GM23338 (cell line): Measurements from ENCODE around the gene RHO. TPM values are rescaled to one million over a fixed set of nuclear protein-coding genes. Genes with fewer than 3 reads are reported as not detected.

ENCODE experiments used
- ATAC-seq: fragments of 200-7000 bp; cut with Tn5 transposase; 3 replicates; pipeline ENCODE4 v1.9.1; 2020
- DNase-seq: peaks from one replicate; pipeline ENCODE4 v3.0.0-alpha.2; 2015; ENCODE audit warnings: low spot score
- H2AFZ ChIP-seq: fragments of 200-600 bp; sonication (generic); 2 replicates; pipeline ENCODE4 v1.8.0; 2016; ENCODE audit warnings: antibody characterized with exemption, mild to moderate bottlenecking, moderate library complexity
- H3F3A ChIP-seq: fragments of 200-600 bp; sonication (generic); replicated peaks from 2 replicates; pipeline ENCODE4 v1.8.0; 2017; ENCODE audit warnings: antibody characterized with exemption, mixed run types, low read depth
- H3K27ac ChIP-seq: fragments of 200-600 bp; sonication (generic); 2 replicates; pipeline ENCODE4 v1.6.1; 2016; ENCODE audit warnings: low read depth
- H3K27me3 ChIP-seq: fragments of 200-600 bp; sonication (generic); 2 replicates; pipeline ENCODE4 v1.8.0; 2016; ENCODE audit warnings: mild to moderate bottlenecking, mixed run types, moderate library complexity; ENCODE audit not compliant: insufficient read depth
- H3K36me3 ChIP-seq: fragments of 200-600 bp; sonication (generic); 2 replicates; pipeline ENCODE4 v1.8.0; 2016; ENCODE audit warnings: mild to moderate bottlenecking; ENCODE audit not compliant: insufficient read depth
- H3K4me1 ChIP-seq: fragments of 200-600 bp; sonication (generic); 2 replicates; pipeline ENCODE4 v1.8.0; 2016; ENCODE audit warnings: mild to moderate bottlenecking, moderate library complexity; ENCODE audit not compliant: insufficient read depth
- H3K4me2 ChIP-seq: fragments of 200-600 bp; sonication (generic); 2 replicates; pipeline ENCODE4 v1.7.1; 2017; ENCODE audit warnings: mixed run types
- H3K4me3 ChIP-seq: fragments of 200-600 bp; sonication (generic); 2 replicates; pipeline ENCODE4 v1.6.1; 2016; ENCODE audit warnings: mixed run types
- H3K79me2 ChIP-seq: fragments of 200-600 bp; sonication (generic); replicated peaks from 2 replicates; pipeline ENCODE4 v1.8.0; 2017; ENCODE audit warnings: mild to moderate bottlenecking; ENCODE audit not compliant: insufficient read depth
- H3K9me2 ChIP-seq: fragments of 200-600 bp; sonication (generic); 2 replicates; pipeline ENCODE4 v1.8.0; 2017; ENCODE audit not compliant: insufficient read depth
- H4K20me1 ChIP-seq: fragments of 200-600 bp; sonication (generic); replicated peaks from 2 replicates; pipeline ENCODE4 v1.8.0; 2017; ENCODE audit warnings: mild to moderate bottlenecking; ENCODE audit not compliant: insufficient read depth
- H3K27ac Mint-ChIP-seq: 2 replicates; pipeline ENCODE4 v1.8.0; 2020; ENCODE audit warnings: inconsistent platforms, mild to moderate bottlenecking, moderate library complexity, mixed read lengths
- H3K27me3 Mint-ChIP-seq: 3 replicates; pipeline ENCODE4 v1.8.0; 2022; ENCODE audit warnings: low read depth, mild to moderate bottlenecking, moderate library complexity, mixed read lengths, inconsistent platforms; ENCODE audit not compliant: insufficient read depth, poor library complexity
- H3K36me3 Mint-ChIP-seq: 3 replicates; pipeline ENCODE4 v1.8.0; 2021; ENCODE audit warnings: low read depth, mild to moderate bottlenecking, inconsistent platforms, moderate library complexity, mixed read lengths
- H3K4me1 Mint-ChIP-seq: 3 replicates; pipeline ENCODE4 v1.8.0; 2020; ENCODE audit warnings: mild to moderate bottlenecking, inconsistent platforms, mixed read lengths
- H3K4me3 Mint-ChIP-seq: 3 replicates; pipeline ENCODE4 v1.8.0; 2021; ENCODE audit warnings: moderate library complexity, mild to moderate bottlenecking, inconsistent platforms, mixed read lengths
- H3K9me3 Mint-ChIP-seq: 3 replicates; pipeline ENCODE4 v1.8.0; 2020; ENCODE audit warnings: moderate library complexity, mild to moderate bottlenecking, inconsistent platforms, mixed read lengths
- CREB1 ChIP-seq: fragments of 250-450 bp; sonication (Bioruptor Pico); IDR thresholded peaks from 2 replicates; pipeline ENCODE4 v1.5.0; 2020; ENCODE audit warnings: low read depth, mild to moderate bottlenecking, moderate library complexity
- CTCF ChIP-seq, 2 experiments: fragments of 200-600 bp in 1 of 2; sonication (generic) in 1 of 2; conservative IDR thresholded peaks; 2 replicates each; pipeline versions ENCODE4 v1.5.1 to v1.6.1; 2016 to 2017; ENCODE audit warnings: antibody characterized with exemption in 2 of 2, low read depth in 2 of 2, mild to moderate bottlenecking in 2 of 2, moderate library complexity in 1 of 2
- ETS1 ChIP-seq: IDR thresholded peaks from 2 replicates; pipeline ENCODE4 v1.6.1; 2016; ENCODE audit warnings: antibody characterized with exemption
- EZH2 ChIP-seq: fragments of 200-600 bp; sonication (generic); IDR thresholded peaks from one replicate; pipeline ENCODE4 v1.8.0; 2017; ENCODE audit warnings: antibody characterized with exemption, mild to moderate bottlenecking, low read depth; ENCODE audit not compliant: unreplicated experiment
- EZH2phosphoT487 ChIP-seq: fragments of 200-600 bp; sonication (generic); IDR thresholded peaks from one replicate; pipeline ENCODE4 v1.8.1; 2018; ENCODE audit warnings: antibody characterized with exemption; ENCODE audit not compliant: unreplicated experiment
- JUNB ChIP-seq: IDR thresholded peaks from one replicate; pipeline ENCODE4 v1.6.1; 2016; ENCODE audit warnings: antibody characterized with exemption; ENCODE audit not compliant: unreplicated experiment
- NANOG ChIP-seq: IDR thresholded peaks from 2 replicates; pipeline ENCODE4 v1.6.1; 2016; ENCODE audit warnings: antibody characterized with exemption, borderline replicate concordance
- POLR2AphosphoS5 ChIP-seq: IDR thresholded peaks from 2 replicates; pipeline ENCODE4 v1.6.1; 2016; ENCODE audit warnings: antibody characterized with exemption, low read depth
- STAT1 ChIP-seq: IDR thresholded peaks from one replicate; pipeline ENCODE4 v1.6.1; 2016; ENCODE audit warnings: antibody characterized with exemption; ENCODE audit not compliant: unreplicated experiment
- ZNF114 ChIP-seq: fragments of 250-450 bp; sonication (Bioruptor Pico); IDR thresholded peaks from 2 replicates; pipeline ENCODE4 v1.5.0; 2020; ENCODE audit warnings: mild to moderate bottlenecking, moderate library complexity
- ZNF331 ChIP-seq: fragments of 250-450 bp; sonication (Bioruptor Pico); IDR thresholded peaks from 2 replicates; pipeline ENCODE4 v1.5.0; 2020; ENCODE audit warnings: low read depth, mild to moderate bottlenecking, moderate library complexity
- polyA plus RNA-seq: library from polyadenylated mRNA; unstranded; fragments of >200 nt; fragmentation: Nextera tagmentation; extraction: Ambion mirVana; gene quantifications from 2 replicates; pipeline ENCODE4 v1.2.1, GENCODE V29; 2016
- total RNA-seq: library from RNA; depleted of rRNA; stranded (reverse); fragments of >200 nt; shearing (Covaris generic); gene quantifications from 2 replicates; pipeline ENCODE4 v1.2.3, GENCODE V29; 2014
- TF ChIP-seq, protein P1 (sequence below): fragments of 250-450 bp; sonication (Bioruptor Pico); IDR thresholded peaks from 2 replicates; pipeline ENCODE4 v1.5.0; 2020; ENCODE audit warnings: mild to moderate bottlenecking, moderate library complexity
- TF ChIP-seq, protein P2 (sequence below): IDR thresholded peaks from one replicate; pipeline ENCODE4 v1.6.1; 2018; ENCODE audit warnings: antibody characterized with exemption; ENCODE audit not compliant: unreplicated experiment

Gene RHO
- total and polyA plus RNA-seq, 2 experiments from 2014 or later, result not detected

- H3K27ac ChIP-seq, result 0 out of 2 replicates have a peak overlapping the region, but pooled peaks have one; percentile 39
- 0 out of 2 replicates have a peak overlapping the region, but pooled peaks have one; percentile 39 for H3K27ac Mint-ChIP-seq
- no peak overlapping the region for H2AFZ ChIP-seq
- peaks cover 4% of the 10 kb centered on the region; the same call in 1 of the 3 replicates for H3K36me3 Mint-ChIP-seq
- peaks cover 11% of the 10 kb centered on the region; the same call in 1 of the 2 replicates for H3K4me1 ChIP-seq
- H3K9me3 Mint-ChIP-seq, result no peaks in the 10 kb centered on the region
- H3K79me2 ChIP-seq, result no peaks in the 10 kb centered on the region
- H3K9me2 ChIP-seq, result no peaks in the 10 kb centered on the region
- no peaks in the 10 kb centered on the region for H3F3A ChIP-seq
- H3K27me3 Mint-ChIP-seq, result peaks cover 12% of the 10 kb centered on the region
- DNase-seq (no peak), ATAC-seq (no peak)
- no peaks in the 10 kb centered on the region for H3K36me3 ChIP-seq
- TF ChIP-seq ZNF114 (CRISPR knock-in tag) (no peak), ZNF331 (CRISPR knock-in tag) (no peak), EZH2phosphoT487 (no peak), JUNB (no peak), EZH2 (no peak), CREB1 (no peak), NANOG (no peak), POLR2AphosphoS5 (no peak), ETS1 (no peak), CTCF (conservative IDR thresholded peaks at IDR 0.05; ENCODE audit: low read depth in 2 of 2) (no peak), STAT1 (no peak)
- TF ChIP-seq, protein P1, sequence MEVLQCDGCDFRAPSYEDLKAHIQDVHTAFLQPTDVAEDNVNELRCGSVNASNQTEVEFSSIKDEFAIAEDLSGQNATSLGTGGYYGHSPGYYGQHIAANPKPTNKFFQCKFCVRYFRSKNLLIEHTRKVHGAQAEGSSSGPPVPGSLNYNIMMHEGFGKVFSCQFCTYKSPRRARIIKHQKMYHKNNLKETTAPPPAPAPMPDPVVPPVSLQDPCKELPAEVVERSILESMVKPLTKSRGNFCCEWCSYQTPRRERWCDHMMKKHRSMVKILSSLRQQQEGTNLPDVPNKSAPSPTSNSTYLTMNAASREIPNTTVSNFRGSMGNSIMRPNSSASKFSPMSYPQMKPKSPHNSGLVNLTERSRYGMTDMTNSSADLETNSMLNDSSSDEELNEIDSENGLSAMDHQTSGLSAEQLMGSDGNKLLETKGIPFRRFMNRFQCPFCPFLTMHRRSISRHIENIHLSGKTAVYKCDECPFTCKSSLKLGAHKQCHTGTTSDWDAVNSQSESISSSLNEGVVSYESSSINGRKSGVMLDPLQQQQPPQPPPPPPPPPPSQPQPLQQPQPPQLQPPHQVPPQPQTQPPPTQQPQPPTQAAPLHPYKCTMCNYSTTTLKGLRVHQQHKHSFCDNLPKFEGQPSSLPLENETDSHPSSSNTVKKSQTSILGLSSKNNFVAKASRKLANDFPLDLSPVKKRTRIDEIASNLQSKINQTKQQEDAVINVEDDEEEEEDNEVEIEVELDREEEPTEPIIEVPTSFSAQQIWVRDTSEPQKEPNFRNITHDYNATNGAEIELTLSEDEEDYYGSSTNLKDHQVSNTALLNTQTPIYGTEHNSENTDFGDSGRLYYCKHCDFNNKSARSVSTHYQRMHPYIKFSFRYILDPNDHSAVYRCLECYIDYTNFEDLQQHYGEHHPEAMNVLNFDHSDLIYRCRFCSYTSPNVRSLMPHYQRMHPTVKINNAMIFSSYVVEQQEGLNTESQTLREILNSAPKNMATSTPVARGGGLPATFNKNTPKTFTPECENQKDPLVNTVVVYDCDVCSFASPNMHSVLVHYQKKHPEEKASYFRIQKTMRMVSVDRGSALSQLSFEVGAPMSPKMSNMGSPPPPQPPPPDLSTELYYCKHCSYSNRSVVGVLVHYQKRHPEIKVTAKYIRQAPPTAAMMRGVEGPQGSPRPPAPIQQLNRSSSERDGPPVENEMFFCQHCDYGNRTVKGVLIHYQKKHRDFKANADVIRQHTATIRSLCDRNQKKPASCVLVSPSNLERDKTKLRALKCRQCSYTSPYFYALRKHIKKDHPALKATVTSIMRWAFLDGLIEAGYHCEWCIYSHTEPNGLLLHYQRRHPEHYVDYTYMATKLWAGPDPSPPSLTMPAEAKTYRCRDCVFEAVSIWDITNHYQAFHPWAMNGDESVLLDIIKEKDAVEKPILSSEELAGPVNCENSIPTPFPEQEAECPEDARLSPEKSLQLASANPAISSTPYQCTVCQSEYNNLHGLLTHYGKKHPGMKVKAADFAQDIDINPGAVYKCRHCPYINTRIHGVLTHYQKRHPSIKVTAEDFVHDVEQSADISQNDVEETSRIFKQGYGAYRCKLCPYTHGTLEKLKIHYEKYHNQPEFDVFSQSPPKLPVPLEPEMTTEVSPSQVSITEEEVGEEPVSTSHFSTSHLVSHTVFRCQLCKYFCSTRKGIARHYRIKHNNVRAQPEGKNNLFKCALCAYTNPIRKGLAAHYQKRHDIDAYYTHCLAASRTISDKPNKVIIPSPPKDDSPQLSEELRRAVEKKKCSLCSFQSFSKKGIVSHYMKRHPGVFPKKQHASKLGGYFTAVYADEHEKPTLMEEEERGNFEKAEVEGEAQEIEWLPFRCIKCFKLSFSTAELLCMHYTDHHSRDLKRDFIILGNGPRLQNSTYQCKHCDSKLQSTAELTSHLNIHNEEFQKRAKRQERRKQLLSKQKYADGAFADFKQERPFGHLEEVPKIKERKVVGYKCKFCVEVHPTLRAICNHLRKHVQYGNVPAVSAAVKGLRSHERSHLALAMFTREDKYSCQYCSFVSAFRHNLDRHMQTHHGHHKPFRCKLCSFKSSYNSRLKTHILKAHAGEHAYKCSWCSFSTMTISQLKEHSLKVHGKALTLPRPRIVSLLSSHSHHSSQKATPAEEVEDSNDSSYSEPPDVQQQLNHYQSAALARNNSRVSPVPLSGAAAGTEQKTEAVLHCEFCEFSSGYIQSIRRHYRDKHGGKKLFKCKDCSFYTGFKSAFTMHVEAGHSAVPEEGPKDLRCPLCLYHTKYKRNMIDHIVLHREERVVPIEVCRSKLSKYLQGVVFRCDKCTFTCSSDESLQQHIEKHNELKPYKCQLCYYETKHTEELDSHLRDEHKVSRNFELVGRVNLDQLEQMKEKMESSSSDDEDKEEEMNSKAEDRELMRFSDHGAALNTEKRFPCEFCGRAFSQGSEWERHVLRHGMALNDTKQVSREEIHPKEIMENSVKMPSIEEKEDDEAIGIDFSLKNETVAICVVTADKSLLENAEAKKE, result no peak
- TF ChIP-seq, protein P2, sequence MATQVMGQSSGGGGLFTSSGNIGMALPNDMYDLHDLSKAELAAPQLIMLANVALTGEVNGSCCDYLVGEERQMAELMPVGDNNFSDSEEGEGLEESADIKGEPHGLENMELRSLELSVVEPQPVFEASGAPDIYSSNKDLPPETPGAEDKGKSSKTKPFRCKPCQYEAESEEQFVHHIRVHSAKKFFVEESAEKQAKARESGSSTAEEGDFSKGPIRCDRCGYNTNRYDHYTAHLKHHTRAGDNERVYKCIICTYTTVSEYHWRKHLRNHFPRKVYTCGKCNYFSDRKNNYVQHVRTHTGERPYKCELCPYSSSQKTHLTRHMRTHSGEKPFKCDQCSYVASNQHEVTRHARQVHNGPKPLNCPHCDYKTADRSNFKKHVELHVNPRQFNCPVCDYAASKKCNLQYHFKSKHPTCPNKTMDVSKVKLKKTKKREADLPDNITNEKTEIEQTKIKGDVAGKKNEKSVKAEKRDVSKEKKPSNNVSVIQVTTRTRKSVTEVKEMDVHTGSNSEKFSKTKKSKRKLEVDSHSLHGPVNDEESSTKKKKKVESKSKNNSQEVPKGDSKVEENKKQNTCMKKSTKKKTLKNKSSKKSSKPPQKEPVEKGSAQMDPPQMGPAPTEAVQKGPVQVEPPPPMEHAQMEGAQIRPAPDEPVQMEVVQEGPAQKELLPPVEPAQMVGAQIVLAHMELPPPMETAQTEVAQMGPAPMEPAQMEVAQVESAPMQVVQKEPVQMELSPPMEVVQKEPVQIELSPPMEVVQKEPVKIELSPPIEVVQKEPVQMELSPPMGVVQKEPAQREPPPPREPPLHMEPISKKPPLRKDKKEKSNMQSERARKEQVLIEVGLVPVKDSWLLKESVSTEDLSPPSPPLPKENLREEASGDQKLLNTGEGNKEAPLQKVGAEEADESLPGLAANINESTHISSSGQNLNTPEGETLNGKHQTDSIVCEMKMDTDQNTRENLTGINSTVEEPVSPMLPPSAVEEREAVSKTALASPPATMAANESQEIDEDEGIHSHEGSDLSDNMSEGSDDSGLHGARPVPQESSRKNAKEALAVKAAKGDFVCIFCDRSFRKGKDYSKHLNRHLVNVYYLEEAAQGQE, result no peak
- peak overlapping the region; percentile 1; the same call in 1 of the 3 replicates for H3K4me3 Mint-ChIP-seq
- H3K4me2 ChIP-seq, result no peak overlapping the region
- no peak overlapping the region for H3K4me3 ChIP-seq
- H3K27me3 ChIP-seq, result no peaks in the 10 kb centered on the region
- no peaks in the 10 kb centered on the region for H4K20me1 ChIP-seq
- peaks cover 25% of the 10 kb centered on the region for H3K4me1 Mint-ChIP-seq
Observed at GRCh38 chr3:129560269-129560787, 31.9 kb downstream of the RHO start.
